A549 treated with Mapracorat at 1 μM for 4 hours (cell line): ENCODE measurements around the gene ZNF200. TPM values are rescaled to one million over a fixed set of nuclear protein-coding genes. Genes with fewer than 3 reads are reported as not detected.

Source experiments
- total RNA-seq: library from RNA; stranded (reverse); fragments of 200-300 nt; extraction: Qiagen RNA extraction; gene quantifications from 5 replicates; pipeline ENCODE4 v1.2.3, GENCODE V29; 2022

ZNF200 gene, protein sequence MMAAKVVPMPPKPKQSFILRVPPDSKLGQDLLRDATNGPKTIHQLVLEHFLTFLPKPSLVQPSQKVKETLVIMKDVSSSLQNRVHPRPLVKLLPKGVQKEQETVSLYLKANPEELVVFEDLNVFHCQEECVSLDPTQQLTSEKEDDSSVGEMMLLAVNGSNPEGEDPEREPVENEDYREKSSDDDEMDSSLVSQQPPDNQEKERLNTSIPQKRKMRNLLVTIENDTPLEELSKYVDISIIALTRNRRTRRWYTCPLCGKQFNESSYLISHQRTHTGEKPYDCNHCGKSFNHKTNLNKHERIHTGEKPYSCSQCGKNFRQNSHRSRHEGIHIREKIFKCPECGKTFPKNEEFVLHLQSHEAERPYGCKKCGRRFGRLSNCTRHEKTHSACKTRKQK
- 7.4 to 8.2 TPM (median 7.6 TPM) in 5 replicates for total RNA-seq

DNA sequence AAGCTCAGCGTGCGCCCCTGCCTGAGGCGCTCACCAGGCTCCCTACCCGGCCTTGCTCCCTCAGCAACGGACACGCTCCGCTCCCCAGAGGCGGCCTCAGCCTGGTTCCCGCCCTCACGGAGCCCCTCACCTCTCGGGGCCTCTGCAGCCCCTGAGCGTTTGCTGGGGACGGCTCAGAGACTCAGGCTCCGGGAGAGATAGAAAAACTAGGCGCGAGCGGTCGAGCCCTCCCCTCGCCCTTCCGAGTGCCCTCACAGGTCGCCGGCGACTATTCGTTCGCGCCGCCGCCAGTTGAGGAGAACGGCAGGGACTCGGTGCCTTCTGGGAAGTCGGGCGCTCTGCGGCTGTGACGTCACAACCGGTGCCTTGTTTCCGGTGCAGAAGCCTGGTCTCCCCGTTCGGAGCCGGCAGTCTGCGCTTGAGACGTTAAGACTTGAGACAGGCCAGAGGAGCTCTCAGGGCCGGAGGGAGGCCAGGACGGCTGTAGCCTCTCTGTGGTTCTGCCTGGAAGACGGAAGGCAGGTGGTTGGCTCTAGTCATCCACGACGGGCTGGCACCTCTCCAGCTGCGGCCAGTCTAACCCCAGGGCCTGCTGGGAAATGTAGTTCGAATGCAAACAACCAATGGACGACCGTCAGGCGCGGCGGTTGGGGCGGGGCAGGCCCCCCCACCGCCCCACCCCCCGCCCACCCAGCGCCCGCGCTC lies at the start of gene ZNF200:
TSS of gene ZNF200 (minus strand) at position 302 of the 705 bp plus-strand sequence. CDS start 1,403 bp downstream, outside the sequence.

DNA sequence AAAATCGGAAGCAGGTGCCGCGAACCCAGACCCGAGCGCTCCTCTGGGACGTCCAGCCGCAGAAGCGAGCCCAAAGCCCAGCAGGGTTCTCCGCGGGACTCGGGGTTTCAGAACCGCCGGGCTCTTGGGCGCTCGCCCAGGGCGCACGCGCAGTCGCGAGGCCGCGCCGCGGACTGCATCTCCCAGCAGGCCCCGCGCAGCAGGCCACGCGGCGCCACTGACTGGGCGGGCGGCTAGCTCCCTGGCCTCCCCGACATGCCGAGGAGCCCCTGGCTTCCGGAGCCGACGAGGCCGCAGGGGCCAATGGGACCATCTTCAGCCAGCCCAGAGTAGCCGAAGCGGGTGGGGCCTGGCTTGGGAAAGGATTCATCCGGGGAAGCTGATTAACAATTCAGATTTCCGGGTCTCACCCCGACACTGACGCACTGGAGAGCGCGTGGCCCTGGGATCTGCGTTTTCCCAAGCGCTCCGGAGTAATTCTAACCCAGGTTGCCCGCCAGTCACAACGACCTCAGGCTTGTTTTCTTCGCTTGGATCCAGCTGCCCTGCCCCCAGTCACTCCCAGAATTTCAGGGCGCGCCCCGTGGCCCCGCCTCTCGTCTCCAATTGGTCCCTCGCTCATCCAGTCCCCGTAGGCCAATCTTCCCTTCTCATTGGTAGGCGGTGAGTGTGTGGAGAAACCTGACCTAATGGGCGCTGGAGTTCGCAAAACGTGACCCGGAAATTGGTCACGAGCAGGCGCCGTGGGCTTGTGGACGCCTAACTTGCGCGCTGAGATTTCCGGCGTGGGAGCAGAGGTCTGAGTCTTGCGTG lies 48.0 kb upstream of the ZNF200 start, which contains the start of gene ZNF263:
TSS of gene ZNF263 (plus strand) at position 762 of the 813 bp plus-strand sequence. CDS start 328 bp downstream, outside the sequence.

DNA sequence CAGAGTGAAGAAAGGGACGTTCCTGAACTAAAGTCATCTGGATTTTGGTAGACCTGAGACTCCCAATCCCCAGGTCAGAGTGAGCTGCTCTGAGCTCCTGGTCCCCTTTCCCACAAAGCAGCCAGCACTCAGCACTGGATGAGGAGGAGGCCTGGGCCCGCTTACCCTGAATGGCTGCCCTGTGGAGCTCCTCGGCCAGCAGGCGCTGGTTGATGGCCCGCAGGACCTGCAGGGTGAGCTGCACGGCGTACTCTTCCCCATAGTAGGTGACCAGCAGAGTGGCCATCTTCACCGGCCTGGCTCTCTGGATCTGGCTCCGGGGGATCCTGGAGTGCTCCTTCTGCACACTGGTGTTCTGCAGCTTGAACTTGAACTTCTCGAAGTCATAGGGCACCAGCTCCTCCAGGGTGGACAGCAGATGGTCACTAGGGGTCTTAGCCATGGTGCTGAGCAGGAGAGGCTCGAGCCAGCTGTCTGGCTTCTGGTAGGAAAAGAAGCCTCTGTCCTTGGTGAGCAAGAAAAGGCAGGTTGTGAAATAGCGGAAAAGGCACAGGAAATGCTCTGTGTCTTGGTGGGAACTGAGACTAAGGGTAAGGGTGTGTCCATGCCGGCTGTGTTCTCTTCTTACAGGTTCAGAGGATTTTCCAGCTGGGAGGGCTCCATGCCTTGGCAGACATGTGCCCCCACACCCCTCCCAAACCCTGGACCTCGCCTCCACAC lies 21.3 kb upstream of the ZNF200 start, which contains the start of gene MEFV:
TSS of gene MEFV (minus strand) at position 488 of the 720 bp plus-strand sequence. CDS start at position 442, 46 bp downstream.

DNA sequence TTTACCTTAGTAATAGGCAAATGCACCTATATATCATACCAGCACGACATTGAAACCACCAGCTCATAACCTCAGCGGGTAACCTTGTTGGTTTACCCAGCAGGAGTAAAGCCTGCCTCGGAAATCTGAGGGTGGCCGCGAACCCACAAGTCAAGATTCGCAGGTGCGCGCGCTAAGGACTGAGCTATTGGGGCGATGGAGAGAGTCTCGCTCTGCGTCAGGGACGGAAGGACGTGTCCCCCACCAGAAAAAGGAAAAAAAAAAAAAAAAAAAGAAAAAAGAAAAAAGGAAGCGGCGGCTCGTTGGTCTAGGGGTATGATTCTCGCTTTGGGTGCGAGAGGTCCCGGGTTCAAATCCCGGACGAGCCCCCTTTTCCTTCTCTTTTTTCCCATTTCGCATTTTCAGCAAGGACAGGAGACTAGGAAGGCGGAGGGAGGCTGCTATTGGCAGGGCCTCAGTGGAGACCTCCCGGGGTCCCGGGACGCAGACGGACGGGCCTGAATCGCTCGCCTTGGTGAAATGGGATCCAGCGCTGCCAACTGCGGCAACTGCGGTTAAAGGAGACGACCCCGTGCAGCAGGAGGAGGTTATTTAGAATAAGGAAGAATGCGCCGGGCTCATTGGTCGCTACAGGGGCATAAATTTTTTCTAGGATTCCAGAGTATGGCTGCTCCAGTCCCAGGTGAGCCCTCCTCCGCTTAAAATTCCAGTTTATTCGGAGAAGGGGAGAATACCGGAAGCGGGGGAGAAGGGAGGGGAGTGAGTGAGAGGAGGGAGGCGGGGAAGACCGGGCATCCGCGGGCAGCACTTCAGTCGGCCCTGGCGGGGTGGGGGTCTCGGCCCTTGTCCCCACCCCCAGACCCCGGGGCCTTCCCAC lies 46.9 kb downstream of the ZNF200 start, which contains the start of gene OR1F1:
TSS of gene OR1F1 (plus strand) at position 407 of the 877 bp plus-strand sequence.

Other genes with a start within 250 kb of the ZNF200 start
- 0.30 to 0.42 TPM (median 0.37 TPM) in 5 replicates for gene CLDN9, start 222.2 kb downstream of the ZNF200 start, total RNA-seq
- gene CLDN6, start 217.0 kb downstream of the ZNF200 start, total RNA-seq: 0.07 to 0.42 TPM (median 0.34 TPM) in 5 replicates
- 455 to 639 TPM (median 557 TPM) in 5 replicates for gene TNFRSF12A, start 214.8 kb downstream of the ZNF200 start, total RNA-seq
- gene HCFC1R1, start 211.2 kb downstream of the ZNF200 start, total RNA-seq: 231 to 250 TPM (median 239 TPM) in 5 replicates
- gene THOC6, start 211.1 kb downstream of the ZNF200 start, total RNA-seq: 24.3 to 38.0 TPM (median 32.1 TPM) in 5 replicates
- not detected in 5 replicates for gene BICDL2, start 198.2 kb downstream of the ZNF200 start, total RNA-seq
- 0.78 to 1.4 TPM (median 0.94 TPM) in 5 replicates for gene MMP25, start 188.6 kb downstream of the ZNF200 start, total RNA-seq
- gene IL32, start 169.5 kb downstream of the ZNF200 start, total RNA-seq: 21.6 to 34.9 TPM (median 26.1 TPM) in 5 replicates
- gene ZSCAN10, start 135.9 kb downstream of the ZNF200 start, total RNA-seq: 0.20 TPM in 1 of 5 replicates, not detected in the others
- 11.6 to 15.7 TPM (median 14.4 TPM) in 5 replicates for gene ZNF205, start 122.6 kb downstream of the ZNF200 start, total RNA-seq
- 7.4 to 12.9 TPM (median 11.6 TPM) in 5 replicates for gene ZNF213, start 100.1 kb downstream of the ZNF200 start, total RNA-seq
- gene OR1F1, start 47.0 kb downstream of the ZNF200 start, total RNA-seq: 0.17 to 0.65 TPM (median 0.43 TPM) in 4 of 5 replicates, not detected in the other
- gene MEFV, start 21.5 kb upstream of the ZNF200 start, total RNA-seq: 0.12 TPM in 1 of 5 replicates, not detected in the others
- 35.5 to 41.1 TPM (median 37.1 TPM) in 5 replicates for gene ZNF263, start 48.3 kb upstream of the ZNF200 start, total RNA-seq
- 0.59 to 1.5 TPM (median 1.3 TPM) in 5 replicates for gene TIGD7, start 70.3 kb upstream of the ZNF200 start, total RNA-seq
- gene ZNF75A, start 70.3 kb upstream of the ZNF200 start, total RNA-seq: 9.7 to 10.6 TPM (median 10.2 TPM) in 5 replicates
- not detected in 5 replicates for gene OR2C1, start 120.7 kb upstream of the ZNF200 start, total RNA-seq
- gene ZSCAN32, start 165.8 kb upstream of the ZNF200 start, total RNA-seq: 10.7 to 16.3 TPM (median 14.0 TPM) in 5 replicates
- gene ZNF174, start 166.1 kb upstream of the ZNF200 start, total RNA-seq: 11.5 to 15.7 TPM (median 13.9 TPM) in 5 replicates
- gene ZNF597, start 208.3 kb upstream of the ZNF200 start, total RNA-seq: 0.98 to 1.1 TPM (median 1.0 TPM) in 5 replicates
- 48.6 to 54.7 TPM (median 50.2 TPM) in 5 replicates for gene NAA60, start 208.5 kb upstream of the ZNF200 start, total RNA-seq